Lung (tissue), 12 donors: ENCODE data around the gene KCNMB2. TPM values are rescaled to one million over a fixed set of nuclear protein-coding genes. Genes with fewer than 3 reads are reported as not detected.

Experiments
- ATAC-seq: fragments of 200-7000 bp; cut with Tn5 transposase; one replicate; pipeline ENCODE4 v1.9.1; 2020; ENCODE audit warnings: moderate number of reproducible peaks; ENCODE audit not compliant: insufficient read depth, low FRiP score
- DNase-seq, 3 donors: peaks; one replicate each; pipeline ENCODE4 v3.0.0-alpha.2; 2013 to 2017
- H3K27ac ChIP-seq, 2 donors: one replicate each; pipeline ENCODE4 v1.5.1; 2013; ENCODE audit warnings: mild to moderate bottlenecking in 2 of 2, moderate library complexity in 2 of 2, control low read depth in 1 of 2, inconsistent platforms in 1 of 2, low read depth in 1 of 2, low read length in 1 of 2
- H3K27me3 ChIP-seq, 3 donors: one replicate each; pipeline ENCODE4 v1.5.1; 2013; ENCODE audit warnings: low read length in 2 of 3; ENCODE audit not compliant: control insufficient read depth in 3 of 3, insufficient read depth in 3 of 3
- H3K36me3 ChIP-seq, 4 donors: one replicate each; pipeline ENCODE4 v1.5.1; 2013; ENCODE audit warnings: low read length in 4 of 4, mild to moderate bottlenecking in 1 of 4, moderate library complexity in 1 of 4; ENCODE audit not compliant: control insufficient read depth in 4 of 4, insufficient read depth in 4 of 4
- H3K4me1 ChIP-seq, 5 donors: one replicate each; pipeline ENCODE4 v1.5.1; 2013; ENCODE audit warnings: low read length in 5 of 5, mild to moderate bottlenecking in 2 of 5, moderate library complexity in 1 of 5; ENCODE audit not compliant: control insufficient read depth in 5 of 5, insufficient read depth in 5 of 5
- H3K4me3 ChIP-seq: one replicate; pipeline ENCODE4 v1.5.1; 2013; ENCODE audit warnings: mild to moderate bottlenecking, control low read depth, moderate library complexity
- H3K9ac ChIP-seq, 2 donors: one replicate each; pipeline ENCODE4 v1.5.1; 2013; ENCODE audit warnings: low read length in 2 of 2, control low read depth in 1 of 2; ENCODE audit not compliant: insufficient read depth in 1 of 2
- H3K9me3 ChIP-seq, 4 donors: one replicate each; pipeline ENCODE4 v1.5.1; 2013; ENCODE audit warnings: low read length in 3 of 4, mild to moderate bottlenecking in 1 of 4, moderate library complexity in 1 of 4; ENCODE audit not compliant: control insufficient read depth in 4 of 4, insufficient read depth in 3 of 4
- WGBS, 2 donors: extraction: QIAGEN DNeasy Blood & Tissue Kit; methylation state at CpG; one replicate each; pipeline ENCODE4 v1.1.7; 2013; 5-methylcytosine and 5-hydroxymethylcytosine counted together
- polyA plus RNA-seq, 2 donors: library from polyadenylated mRNA; stranded (reverse); fragments of 200-250 nt; gene quantifications; one replicate each; pipeline ENCODE4 v1.2.1, GENCODE V29; 2013
- total RNA-seq, 2 donors: library from RNA; depleted of rRNA in 1 of 2; stranded (reverse); fragments of >200 nt in 1 of 2; gene quantifications; one replicate each; pipeline ENCODE4 v1.2.1, GENCODE V29; 2014 to 2021
- TF ChIP-seq, protein P1 (sequence below): IDR thresholded peaks from 2 replicates; pipeline ENCODE4 v1.5.1; 2012; ENCODE audit warnings: mild to moderate bottlenecking; ENCODE audit errors: control extremely low read depth, extremely low read depth
- donor health status: control.
- donor health status: control.
- donor health status: Bipolar disorder and iron deficiency.
- donor health status: healthy.
- donor health status: DM: yes; HTN: yes; CAD: no.

KCNMB2 gene
- total and polyA plus RNA-seq, 4 donors: 0.62 to 12.2 (median 1.2) TPM

DNA sequence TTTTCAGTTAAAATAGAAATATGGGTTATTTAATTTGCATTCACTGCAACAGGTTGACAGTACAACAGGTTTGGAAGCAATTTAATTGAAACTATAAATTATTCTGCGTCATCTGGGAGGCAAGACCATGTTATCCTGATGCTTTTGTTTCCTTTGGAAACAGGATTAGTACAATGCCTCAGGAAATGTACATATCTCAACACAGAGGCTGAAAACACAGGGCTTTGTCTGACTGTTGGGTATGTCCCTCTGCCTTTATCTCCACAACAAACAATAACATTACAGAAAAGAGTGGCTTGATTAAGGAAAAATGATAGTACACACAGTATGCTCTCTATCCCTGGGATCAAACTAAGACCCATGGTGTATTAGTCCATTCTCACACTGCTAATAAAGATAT is 95.7 kb downstream of the KCNMB2 start:
- DNase-seq: no peak
- peaks cover 0 to 7% (median 0%) of the 10 kb centered on the region in 4 donors for H3K9me3 ChIP-seq

DNA sequence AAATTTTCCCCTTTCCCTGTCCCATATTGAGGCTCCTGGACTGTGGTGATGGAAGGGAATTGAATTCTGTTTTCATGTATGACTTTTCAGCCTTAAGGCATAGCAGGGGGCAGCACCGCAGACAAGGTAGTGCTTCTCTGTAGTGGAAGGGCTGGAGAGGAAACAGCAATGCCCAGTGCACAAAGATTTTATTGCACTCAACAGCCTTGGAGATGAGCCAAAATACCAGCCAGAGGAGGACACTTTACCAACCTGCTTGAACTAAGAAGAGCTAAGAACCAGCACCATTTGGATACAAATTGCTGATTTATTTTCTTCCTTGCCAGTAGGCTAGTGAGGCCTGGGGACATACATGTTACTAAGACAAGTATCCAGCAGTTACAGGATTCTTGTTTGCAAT is 98.7 kb downstream of the KCNMB2 start:
- no peak overlapping the region for H3K27ac ChIP-seq
- no peaks in the 10 kb centered on the region for H3K27me3 ChIP-seq
- WGBS, 2 donors: 0 to 96% methylated on average over 1 of the region's 1 CpG
- H3K36me3 ChIP-seq: no peaks in the 10 kb centered on the region
- peaks cover 0 to 3% (median 0%) of the 10 kb centered on the region in 5 donors for H3K4me1 ChIP-seq
- peaks cover 0 to 7% (median 0%) of the 10 kb centered on the region in 4 donors for H3K9me3 ChIP-seq
- DNase-seq (no peak), ATAC-seq (no peak)
- H3K4me3 ChIP-seq: no peak overlapping the region
- no peak overlapping the region for H3K9ac ChIP-seq
- TF ChIP-seq, protein P1, sequence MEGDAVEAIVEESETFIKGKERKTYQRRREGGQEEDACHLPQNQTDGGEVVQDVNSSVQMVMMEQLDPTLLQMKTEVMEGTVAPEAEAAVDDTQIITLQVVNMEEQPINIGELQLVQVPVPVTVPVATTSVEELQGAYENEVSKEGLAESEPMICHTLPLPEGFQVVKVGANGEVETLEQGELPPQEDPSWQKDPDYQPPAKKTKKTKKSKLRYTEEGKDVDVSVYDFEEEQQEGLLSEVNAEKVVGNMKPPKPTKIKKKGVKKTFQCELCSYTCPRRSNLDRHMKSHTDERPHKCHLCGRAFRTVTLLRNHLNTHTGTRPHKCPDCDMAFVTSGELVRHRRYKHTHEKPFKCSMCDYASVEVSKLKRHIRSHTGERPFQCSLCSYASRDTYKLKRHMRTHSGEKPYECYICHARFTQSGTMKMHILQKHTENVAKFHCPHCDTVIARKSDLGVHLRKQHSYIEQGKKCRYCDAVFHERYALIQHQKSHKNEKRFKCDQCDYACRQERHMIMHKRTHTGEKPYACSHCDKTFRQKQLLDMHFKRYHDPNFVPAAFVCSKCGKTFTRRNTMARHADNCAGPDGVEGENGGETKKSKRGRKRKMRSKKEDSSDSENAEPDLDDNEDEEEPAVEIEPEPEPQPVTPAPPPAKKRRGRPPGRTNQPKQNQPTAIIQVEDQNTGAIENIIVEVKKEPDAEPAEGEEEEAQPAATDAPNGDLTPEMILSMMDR: no peak

More for the DNA sequence above, 95.7 kb downstream of the KCNMB2 start:
- ATAC-seq: no peak
- H3K4me3 ChIP-seq: no peak overlapping the region
- H3K27ac ChIP-seq: no peak overlapping the region
- H3K27me3 ChIP-seq: no peaks in the 10 kb centered on the region
- no peaks in the 10 kb centered on the region for H3K36me3 ChIP-seq
- 86 to 92% methylated on average over 1 of the region's 1 CpG for WGBS, 2 donors
- no peak overlapping the region for H3K9ac ChIP-seq
- TF ChIP-seq, protein P1: no peak
- peaks cover 0 to 5% (median 0%) of the 10 kb centered on the region in 5 donors for H3K4me1 ChIP-seq

DNA sequence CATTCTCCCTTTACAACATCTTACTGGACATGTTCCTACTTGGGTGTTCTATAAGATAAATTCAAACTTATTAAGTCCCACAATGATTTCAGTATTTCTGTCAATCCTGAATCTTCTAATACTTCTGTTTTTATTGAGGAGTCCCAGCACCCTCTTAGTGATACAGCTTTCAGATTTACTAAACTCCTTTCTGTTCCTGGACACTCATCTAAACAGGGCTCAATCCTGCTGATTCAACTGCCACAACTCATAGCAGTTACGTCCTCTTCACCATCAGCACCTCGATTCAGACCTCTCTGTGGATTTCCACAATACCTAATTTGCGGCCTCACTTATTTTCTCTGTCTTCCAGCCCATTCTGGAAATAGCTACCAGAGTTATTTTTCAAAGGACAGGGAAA is 101.6 kb downstream of the KCNMB2 start:
- Histone ChIP-seq H3K9me3 (peaks cover 0 to 7% (median 0%) of the 10 kb centered on the region in 4 donors), H3K4me3 (no peak overlapping the region), H3K9ac (no peak overlapping the region), H3K4me1 (no peaks in the 10 kb centered on the region), H3K27ac (no peak overlapping the region), H3K27me3 (no peaks in the 10 kb centered on the region), H3K36me3 (no peaks in the 10 kb centered on the region)
- no peak for DNase-seq
- ATAC-seq: no peak
- TF ChIP-seq, protein P1: no peak
- 86 to 92% methylated on average over 3 of the region's 3 CpGs for WGBS, 2 donors

DNA sequence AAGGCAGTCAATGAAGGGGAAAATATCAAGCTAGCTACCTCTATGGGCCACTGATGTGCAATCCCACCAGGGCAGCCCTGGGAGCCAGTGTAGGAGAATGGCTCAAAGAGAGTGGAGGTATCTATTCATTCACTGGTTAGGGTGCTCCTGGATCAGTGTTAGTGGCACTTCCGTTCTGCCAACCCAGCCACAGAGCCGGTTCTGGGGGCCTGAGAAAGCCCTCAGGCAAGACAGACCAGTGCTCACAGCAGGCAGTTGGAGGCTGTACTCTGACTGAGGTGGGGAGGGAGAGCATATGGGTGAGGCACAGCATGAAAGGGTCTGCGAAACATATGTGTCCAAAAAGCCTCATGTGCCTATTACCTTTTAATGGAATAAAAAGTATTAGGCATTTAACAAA is 109.3 kb downstream of the KCNMB2 start:
- no peak for ATAC-seq

More for the DNA sequence above, 109.3 kb downstream of the KCNMB2 start:
- WGBS, 2 donors: 74 to 76% methylated on average over 3 of the region's 3 CpGs
- Histone ChIP-seq H3K9me3 (no peaks in the 10 kb centered on the region), H3K4me3 (no peak overlapping the region), H3K27ac (no peak overlapping the region), H3K27me3 (no peaks in the 10 kb centered on the region), H3K9ac (no peak overlapping the region), H3K4me1 (peaks cover 0 to 14% (median 0%) of the 10 kb centered on the region in 5 donors), H3K36me3 (no peaks in the 10 kb centered on the region)
- TF ChIP-seq, protein P1: no peak
- no peak for DNase-seq
